Heart left ventricle (tissue), 13 donors: ENCODE measurements around the gene ZNF185.

Source experiments
- CTCF ChIP-seq, 12 donors: fragments of 200-600 bp; sonication (generic) in 4 of 12; IDR thresholded peaks; one replicate each; pipeline versions ENCODE4 v1.5.0 to v1.8.0; 2018 to 2022; ENCODE audit warnings: antibody characterized with exemption in 12 of 12, mild to moderate bottlenecking in 5 of 12
- POLR2A ChIP-seq, 2 donors: fragments of 450-650 bp; IDR thresholded peaks; one replicate each; pipeline ENCODE4 v1.6.1; 2017; ENCODE audit warnings: antibody characterized with exemption in 2 of 2, mild to moderate bottlenecking in 2 of 2, moderate library complexity in 2 of 2
- donor health status: ischemic (EF 13 %, LVEDD 7.1; RV severe dilation, severe dysfunction).
- donor health status: DM: no; HTN: yes; CAD: no.
- donor health status: DM: no; HTN: no; CAD: no.
- donor health status: ischemic (EF 25% LVEDD 6.9; RV normal size, moderate dysfunction).
- donor health status: ischemic (EF 25% LVEDD 5.7; RV mildly dilated, moderate dysfunction).
- donor health status: ischemic (EF 35%, LVEDD 5.7; RV mildly dilated, moderate dysfunction).
- donor health status: nonischemic (EF 11% LVEDD 7.7; RV severe dilation, severe dysfunction).
- donor health status: DM: yes; HTN: yes; CAD: no.
- donor health status: PGD.
- donor health status: ischemic (EF 29% LVEDD 5.4; RV normal size, mild dysfunction).
- donor health status: nonischemic (EF 23%, LVEDD 6.1; RV moderate dilation, normal function).

- TF ChIP-seq CTCF (IDR thresholded peaks at IDR 0.05) (no peak), POLR2A (IDR thresholded peaks at IDR 0.05) (no peak)
Measured at GRCh38 chrX:152895121-152895520, 2.7 kb upstream of the ZNF185 start.
